HG03045 (cell line): ENCODE data around the gene CCDC117.

Source experiments
- ATAC-seq: cut with Tn5 transposase; IDR thresholded peaks from one replicate; pipeline ENCODE4 v1.9.1; 2021; ENCODE audit warnings: mild to moderate bottlenecking, moderate library complexity; ENCODE audit not compliant: unreplicated experiment

Gene CCDC117

GRCh38 chr22:28769394-28770085 is 3.0 kb upstream of the CCDC117 start:
- no peak for ATAC-seq

- ATAC-seq: no peak
These were observed 1.2 kb upstream of the CCDC117 start for GRCh38 chr22:28771195-28771791.

GRCh38 chr22:28773461-28773867 is 969 bp downstream of the CCDC117 start:
- peak; percentile 4 for ATAC-seq

- ATAC-seq: no peak
These were observed 1.9 kb downstream of the CCDC117 start for GRCh38 chr22:28774378-28774777.

GRCh38 chr22:28779833-28780232 is 7.3 kb downstream of the CCDC117 start:
- ATAC-seq: no peak

- ATAC-seq: no peak
These were observed 7.8 kb downstream of the CCDC117 start for GRCh38 chr22:28780296-28780695.

GRCh38 chr22:28783786-28784671 is 11.5 kb downstream of the CCDC117 start:
- no peak for ATAC-seq

GRCh38 chr22:28788601-28789000 is 16.1 kb downstream of the CCDC117 start:
- no peak for ATAC-seq

- ATAC-seq: no peak
These were observed 18.6 kb downstream of the CCDC117 start for GRCh38 chr22:28791124-28791523.

- ATAC-seq: peak; percentile 62
These were observed 19.5 kb downstream of the CCDC117 start for GRCh38 chr22:28791841-28792490.

- peak; percentile 38 for ATAC-seq
These were observed 20.2 kb downstream of the CCDC117 start for GRCh38 chr22:28792491-28793383.

- ATAC-seq: no peak
These were observed 21.6 kb downstream of the CCDC117 start for GRCh38 chr22:28793976-28794584.

- ATAC-seq: no peak
These were observed 22.7 kb downstream of the CCDC117 start for GRCh38 chr22:28795071-28795693.

- ATAC-seq: no peak
These were observed 23.7 kb downstream of the CCDC117 start for GRCh38 chr22:28795932-28796856.

GRCh38 chr22:28798810-28799605 is 26.5 kb downstream of the CCDC117 start:
- no peak for ATAC-seq

GRCh38 chr22:28799606-28800307 is 27.3 kb downstream of the CCDC117 start:
- peak; percentile 23 for ATAC-seq
